SK-N-MC (cell line): ENCODE results near the gene MEGF8.

Source experiments
- DNase-seq: peaks from one replicate; pipeline ENCODE4 v3.0.0-alpha.2; 2011; ENCODE audit warnings: low read depth, low spot score
- H3K27ac ChIP-seq: fragments of 200-600 bp; sonication (generic); 2 replicates; pipeline ENCODE4 v1.5.1; 2016; ENCODE audit warnings: mixed run types
- H3K36me3 ChIP-seq: fragments of 200-600 bp; sonication (generic); 2 replicates; pipeline ENCODE4 v1.6.1; 2017; ENCODE audit warnings: antibody characterized with exemption, low read length, mixed read lengths; ENCODE audit not compliant: insufficient read depth
- H3K4me3 ChIP-seq: fragments of 200-600 bp; sonication (generic); 2 replicates; pipeline ENCODE4 v1.5.1; 2016
- H3K9ac ChIP-seq: fragments of 200-600 bp; sonication (generic); 2 replicates; pipeline ENCODE4 v1.8.0; 2017; ENCODE audit warnings: mixed run types, mixed read lengths; ENCODE audit not compliant: insufficient read length
- H3K9me3 ChIP-seq: fragments of 200-600 bp; sonication (generic); 2 replicates; pipeline ENCODE4 v1.6.1; 2017; ENCODE audit warnings: low read depth, mild to moderate bottlenecking, antibody characterized with exemption, low read length, moderate library complexity, mixed read lengths
- EZH2 ChIP-seq: fragments of 200-600 bp; sonication (generic); IDR thresholded peaks from one replicate; pipeline ENCODE4 v1.6.1; 2017; ENCODE audit warnings: antibody characterized with exemption
- FOXP2 ChIP-seq: optimal IDR thresholded peaks from 2 replicates; pipeline ENCODE3; 2011; ENCODE audit warnings: mild to moderate bottlenecking, moderate library complexity; ENCODE audit not compliant: insufficient read depth; ENCODE audit errors: extremely low read length, control extremely low read depth
- POLR2AphosphoS5 ChIP-seq: IDR thresholded peaks from 2 replicates; pipeline ENCODE4 v1.6.1; 2012; ENCODE audit warnings: mild to moderate bottlenecking, low read depth, low read length, borderline replicate concordance

The MEGF8 gene

DNA sequence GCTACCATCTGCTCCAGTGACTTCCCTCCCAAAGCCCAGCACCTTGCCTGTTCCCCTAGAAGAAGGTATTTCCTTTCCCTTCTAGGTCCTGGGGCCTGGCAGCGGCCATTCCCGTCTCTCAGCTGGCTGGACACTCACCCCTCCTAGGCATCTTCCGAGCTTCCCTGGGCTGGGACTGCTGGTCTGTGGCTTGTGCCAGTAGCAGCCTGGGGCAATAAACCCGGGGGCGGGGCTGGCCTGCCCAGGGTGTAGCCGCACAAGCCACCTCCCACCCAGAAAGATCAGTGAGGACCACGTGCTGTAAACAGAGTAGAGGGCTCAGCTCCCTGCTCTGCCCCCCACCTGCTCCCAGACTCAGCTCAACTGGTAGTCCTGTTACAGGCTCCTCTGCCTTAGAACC lies 86.8 kb downstream of the MEGF8 start:
- Histone ChIP-seq H3K9ac (no peak overlapping the region), H3K4me3 (no peak overlapping the region), H3K27ac (no peak overlapping the region), H3K36me3 (no peaks in the 10 kb centered on the region), H3K9me3 (no peaks in the 10 kb centered on the region)
- DNase-seq = no peak
- TF ChIP-seq EZH2 (no peak), FOXP2 (no peak), POLR2AphosphoS5 (no peak)

- no peaks in the 10 kb centered on the region for H3K9me3 ChIP-seq
- no peak overlapping the region for H3K27ac ChIP-seq
- no peak for TF ChIP-seq POLR2AphosphoS5
- TF ChIP-seq FOXP2 = no peak
- no peak for TF ChIP-seq EZH2
- H3K4me3 ChIP-seq = no peak overlapping the region
- no peak for DNase-seq
- no peaks in the 10 kb centered on the region for H3K36me3 ChIP-seq
- H3K9ac ChIP-seq = no peak overlapping the region
Measured at GRCh38 chr19:42412661-42413076, 87.2 kb downstream of the MEGF8 start.

DNA sequence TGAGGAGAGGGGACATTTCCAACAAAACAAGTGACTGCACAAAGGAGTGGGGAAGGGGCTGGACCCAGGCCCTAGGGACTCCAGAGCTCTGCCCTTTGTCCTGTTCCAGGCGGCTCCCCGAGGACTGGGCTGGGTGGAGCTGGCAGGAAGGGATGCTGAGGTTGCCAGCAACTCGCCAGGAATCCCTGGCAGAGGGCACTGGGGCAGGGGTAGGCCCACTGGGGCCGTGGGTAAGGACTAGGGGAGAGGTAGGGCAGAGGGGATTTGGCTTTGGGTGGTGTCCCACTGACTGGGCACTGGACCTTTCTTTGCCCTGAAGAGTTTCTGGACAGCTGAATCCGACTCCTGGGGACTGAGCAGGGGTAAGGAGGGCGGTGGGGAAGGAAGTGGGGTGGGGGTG lies 93.9 kb downstream of the MEGF8 start:
- H3K36me3 ChIP-seq = no peaks in the 10 kb centered on the region
- no peak overlapping the region for H3K9ac ChIP-seq
- no peak for DNase-seq
- TF ChIP-seq EZH2 = no peak
- no peak for TF ChIP-seq FOXP2
- TF ChIP-seq POLR2AphosphoS5 = no peak
- no peak overlapping the region for H3K4me3 ChIP-seq
- no peaks in the 10 kb centered on the region for H3K9me3 ChIP-seq
- H3K27ac ChIP-seq = no peak overlapping the region

GRCh38 chr19:42420055-42420544 lies 94.7 kb downstream of the MEGF8 start:
- H3K9ac ChIP-seq = no peak overlapping the region
- H3K36me3 ChIP-seq = no peaks in the 10 kb centered on the region
- H3K4me3 ChIP-seq = no peak overlapping the region
- TF ChIP-seq EZH2 (no peak), POLR2AphosphoS5 (no peak), FOXP2 (no peak)
- no peaks in the 10 kb centered on the region for H3K9me3 ChIP-seq
- no peak overlapping the region for H3K27ac ChIP-seq
- no peak for DNase-seq

DNA sequence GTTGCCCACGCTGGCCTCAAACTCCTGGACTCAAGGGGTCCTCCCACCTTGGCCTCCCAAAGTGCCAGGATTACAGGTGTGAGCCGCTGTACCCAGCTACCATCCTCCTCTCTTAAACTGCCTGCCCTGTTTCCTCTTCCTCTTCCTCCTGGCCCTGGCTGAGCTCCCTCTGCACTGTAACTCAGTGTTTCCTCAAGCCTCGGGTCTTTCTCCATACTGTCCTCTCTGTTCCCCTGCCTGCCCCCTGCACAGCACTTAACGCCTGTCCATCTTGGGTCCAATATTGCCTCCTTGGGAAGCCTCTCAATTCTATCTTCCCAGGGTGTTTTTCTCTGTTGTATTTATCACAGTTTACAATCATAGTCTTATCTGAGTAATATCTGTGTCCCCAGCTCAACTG lies 95.7 kb downstream of the MEGF8 start:
- Histone ChIP-seq H3K9me3 (no peaks in the 10 kb centered on the region), H3K36me3 (no peaks in the 10 kb centered on the region), H3K27ac (no peak overlapping the region), H3K9ac (no peak overlapping the region), H3K4me3 (no peak overlapping the region)
- TF ChIP-seq FOXP2 = no peak
- no peak for TF ChIP-seq EZH2
- TF ChIP-seq POLR2AphosphoS5 = no peak
- DNase-seq = no peak

DNA sequence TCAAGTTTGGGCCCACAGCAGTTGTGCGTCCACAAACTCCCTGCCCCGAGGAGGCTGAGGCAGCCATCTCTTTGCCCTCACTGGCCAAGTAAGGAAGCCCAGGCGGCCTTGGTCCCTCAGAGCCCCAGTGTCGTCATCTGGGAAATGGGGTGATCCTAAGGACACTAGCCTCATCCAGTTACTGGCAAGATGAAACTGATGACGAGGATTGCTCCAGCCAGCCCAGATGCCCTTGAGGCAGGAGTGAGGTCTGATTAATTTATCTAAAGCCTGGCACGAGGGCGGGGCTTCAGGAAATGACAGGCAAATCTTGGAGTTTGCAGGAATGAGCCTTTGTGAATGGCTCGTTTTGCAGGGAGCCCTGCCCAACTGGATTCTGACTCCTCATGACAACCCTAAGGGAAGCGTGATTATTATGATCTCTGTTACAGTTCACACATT lies 96.2 kb downstream of the MEGF8 start:
- Histone ChIP-seq H3K36me3 (no peaks in the 10 kb centered on the region), H3K4me3 (no peak overlapping the region), H3K9me3 (no peaks in the 10 kb centered on the region), H3K27ac (no peak overlapping the region), H3K9ac (no peak overlapping the region)
- TF ChIP-seq FOXP2 (no peak), EZH2 (no peak), POLR2AphosphoS5 (no peak)
- DNase-seq = no peak

GRCh38 chr19:42422092-42422900 lies 96.9 kb downstream of the MEGF8 start:
- Histone ChIP-seq H3K27ac (no peak overlapping the region), H3K4me3 (no peak overlapping the region), H3K36me3 (no peaks in the 10 kb centered on the region), H3K9ac (no peak overlapping the region), H3K9me3 (no peaks in the 10 kb centered on the region)
- DNase-seq = no peak
- no peak for TF ChIP-seq FOXP2
- TF ChIP-seq POLR2AphosphoS5 = no peak
- TF ChIP-seq EZH2 = no peak

DNA sequence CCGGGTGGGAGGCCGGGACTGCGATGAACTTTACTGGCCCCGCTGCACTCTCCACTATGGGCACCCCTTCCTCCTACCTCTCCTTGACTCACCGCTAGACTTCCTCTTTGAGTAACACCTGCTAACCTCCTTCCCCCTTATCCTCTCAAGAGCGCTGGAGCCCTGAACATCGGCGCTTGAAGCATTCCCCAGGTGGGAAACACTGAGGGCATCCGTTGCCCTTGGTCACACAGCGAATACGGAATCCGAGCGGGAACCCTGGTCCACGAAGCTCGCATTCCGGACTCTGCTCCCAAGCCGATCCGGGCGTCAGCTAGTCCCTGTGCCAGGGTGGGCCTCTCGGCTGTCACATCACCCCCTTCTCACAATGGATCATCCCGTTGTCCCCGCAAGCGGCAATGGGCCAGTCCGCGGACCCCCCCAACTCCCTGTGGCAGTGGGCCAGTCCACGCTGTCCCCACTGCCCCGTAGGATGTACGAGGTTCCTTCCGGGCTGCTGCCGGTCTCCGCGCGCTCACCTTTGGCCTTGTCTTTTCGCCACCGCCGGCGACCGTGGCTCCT lies 97.5 kb downstream of the MEGF8 start:
- Histone ChIP-seq H3K27ac (no peak overlapping the region), H3K4me3 (no peak overlapping the region), H3K9me3 (no peaks in the 10 kb centered on the region), H3K36me3 (no peaks in the 10 kb centered on the region), H3K9ac (no peak overlapping the region)
- TF ChIP-seq POLR2AphosphoS5 (no peak), EZH2 (no peak), FOXP2 (no peak)
- no peak for DNase-seq
